Cerebellar cortex (tissue), 1 donor: Measurements from ENCODE around the gene HEATR5B.

Experiments used
- DNase-seq: peaks from one replicate; pipeline ENCODE4 v3.0.0-alpha.2; 2015; ENCODE audit warnings: low spot score

The HEATR5B gene

DNA sequence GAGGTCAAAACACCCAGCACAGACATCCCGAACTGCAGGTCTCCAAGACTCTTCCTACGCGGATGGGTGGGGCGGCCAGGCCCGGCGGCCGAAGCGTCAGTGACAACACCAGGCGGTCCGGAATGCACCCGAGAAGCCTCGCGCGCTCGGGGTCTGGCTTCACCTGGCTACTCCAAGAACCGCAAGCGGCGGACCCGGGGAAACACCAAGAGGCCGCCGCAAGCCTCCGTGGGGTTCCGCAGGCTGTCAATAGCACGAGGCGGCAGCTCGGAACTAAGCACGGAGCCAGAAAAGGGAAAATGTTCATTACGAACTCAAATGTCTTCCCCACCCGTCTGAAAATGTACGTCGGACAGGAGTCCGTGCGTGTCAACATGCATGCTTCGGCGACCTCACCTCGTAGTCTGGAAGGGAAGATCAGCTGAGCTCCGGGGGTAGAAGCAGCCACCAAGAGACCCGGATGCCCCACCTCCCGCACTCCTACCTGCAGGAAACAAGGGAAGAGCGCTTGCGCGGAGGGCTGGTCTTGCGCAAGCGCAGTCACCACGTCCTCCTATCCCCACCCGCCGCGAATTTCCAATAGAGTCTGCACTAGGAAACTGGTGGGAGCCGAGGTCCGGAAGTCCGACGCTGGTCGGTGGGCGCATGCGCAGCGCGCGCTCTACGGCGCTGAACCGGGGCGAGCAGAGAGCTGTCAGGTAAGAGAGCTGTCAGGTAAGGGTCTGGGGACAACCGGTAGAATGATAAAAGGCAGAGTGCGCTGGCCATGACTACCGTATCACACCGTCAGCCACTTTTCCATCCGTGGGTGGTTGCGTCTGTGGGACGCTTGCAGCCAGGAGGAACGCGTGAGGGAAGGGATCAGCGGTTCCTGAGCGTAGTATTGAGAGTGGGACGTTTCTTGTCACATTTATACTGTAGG lies at the start of gene HEATR5B, which contains the start of gene GPATCH11:
Gene HEATR5B (minus strand): TSS at position 500 of the 922 bp plus-strand sequence. CDS start 958 bp downstream, outside the sequence.
Gene GPATCH11 (plus strand): TSS at position 646 of the 922 bp plus-strand sequence. CDS start 3,864 bp downstream, outside the sequence.
- DNase-seq: peak; percentile 98

- DNase-seq: no peak
Measured at GRCh38 chr2:37132914-37133313, 48.7 kb upstream of the HEATR5B start.

DNA sequence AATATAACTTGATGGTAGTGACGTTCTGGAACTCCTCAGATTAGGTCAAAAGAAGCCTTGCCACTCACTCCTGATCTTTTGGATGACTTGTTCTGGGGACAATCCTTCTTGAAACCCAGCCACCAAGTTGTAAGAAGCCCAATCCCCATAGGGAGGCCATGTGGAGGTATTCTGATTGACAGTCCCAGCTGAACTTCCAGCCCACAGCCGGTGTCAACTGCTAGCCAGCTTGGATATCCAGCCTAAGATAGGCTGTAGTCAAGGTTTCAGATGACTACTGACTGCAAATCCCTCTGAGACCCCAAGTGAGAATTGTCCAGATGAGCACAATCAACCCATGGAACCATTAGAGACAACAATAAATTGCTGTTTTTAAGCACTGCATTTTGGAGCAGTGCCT lies 41.2 kb upstream of the HEATR5B start:
- DNase-seq: no peak

DNA sequence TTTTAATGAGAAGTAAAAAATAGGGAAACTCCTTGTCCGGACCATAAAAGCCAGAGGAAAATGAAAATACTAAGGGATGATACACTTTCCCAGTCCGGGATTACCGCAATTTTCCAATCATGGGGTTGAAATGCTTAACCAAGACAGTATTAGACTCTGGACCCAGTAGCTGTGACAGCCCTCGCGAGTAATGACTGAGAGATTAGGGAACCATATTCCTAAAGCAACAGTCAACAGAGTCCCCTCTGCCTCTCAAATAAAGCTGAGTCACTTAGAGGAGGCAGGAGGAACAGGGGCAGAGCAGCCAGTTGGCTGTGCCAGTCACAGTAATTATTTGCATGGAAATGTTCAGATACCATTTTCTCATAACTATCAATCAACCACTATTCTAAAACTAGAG lies 35.0 kb upstream of the HEATR5B start:
- no peak for DNase-seq

DNA sequence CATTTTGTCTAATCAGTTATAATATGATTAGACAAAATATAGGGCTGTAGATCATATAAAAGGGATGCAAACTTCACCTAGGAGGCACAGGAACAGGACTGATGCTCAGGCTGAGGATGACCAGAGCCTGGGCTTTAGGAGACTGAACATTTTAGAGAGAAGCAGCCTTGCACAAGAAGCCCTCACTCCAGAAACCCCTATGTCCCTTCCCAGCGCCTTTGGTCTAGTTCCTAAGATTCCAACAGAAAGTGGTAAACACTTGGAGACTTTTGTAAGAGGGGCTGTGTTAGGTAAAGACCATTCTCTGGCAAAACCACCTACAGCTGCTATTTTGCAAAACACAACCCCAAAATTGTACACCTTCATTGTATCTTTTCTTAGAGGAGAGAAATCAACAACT lies 33.4 kb upstream of the HEATR5B start:
- DNase-seq: no peak

- no peak for DNase-seq
Measured at GRCh38 chr2:37111958-37112357, 27.8 kb upstream of the HEATR5B start.

GRCh38 chr2:37110306-37111212 lies 26.4 kb upstream of the HEATR5B start:
- no peak for DNase-seq

GRCh38 chr2:37109523-37109922 lies 25.4 kb upstream of the HEATR5B start:
- DNase-seq: no peak

GRCh38 chr2:37105150-37105549 lies 21.0 kb upstream of the HEATR5B start:
- DNase-seq: no peak

DNA sequence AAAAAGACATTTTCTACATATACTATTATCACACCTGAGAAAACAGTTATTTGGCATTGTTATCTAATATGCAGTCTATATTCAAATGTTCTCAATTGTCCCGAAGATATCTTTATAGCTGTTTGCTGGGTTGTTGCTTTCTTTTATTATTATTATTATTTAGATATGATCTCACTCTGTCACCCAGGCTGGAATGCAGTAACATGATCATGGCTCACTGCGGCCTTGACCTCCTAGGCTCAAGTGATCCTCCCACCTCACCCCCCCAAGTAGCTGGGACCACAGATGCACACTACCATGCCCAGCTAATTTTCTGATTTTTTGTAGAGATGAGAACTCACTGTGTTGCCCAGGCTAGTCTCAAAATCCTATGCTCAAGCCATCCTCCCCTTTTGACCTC lies 20.0 kb upstream of the HEATR5B start:
- no peak for DNase-seq

DNA sequence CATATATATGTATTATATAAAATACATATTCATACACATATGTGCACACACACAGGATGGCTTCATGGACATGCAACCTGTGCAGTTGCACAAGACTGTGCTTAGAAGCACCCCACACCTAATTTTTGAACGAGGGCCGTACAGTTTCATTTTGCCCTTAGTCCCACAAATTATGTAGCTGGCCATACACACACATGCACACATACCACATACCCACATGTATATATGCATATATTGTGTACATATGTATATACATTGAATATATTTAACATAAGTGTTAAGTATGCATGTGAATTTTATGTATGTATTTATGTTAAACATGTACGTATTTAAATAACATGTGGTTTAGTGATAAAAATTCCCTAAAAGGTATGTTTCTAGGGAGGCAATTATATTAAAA lies 18.4 kb upstream of the HEATR5B start:
- no peak for DNase-seq

GRCh38 chr2:37100054-37100453 lies 15.9 kb upstream of the HEATR5B start:
- no peak for DNase-seq

- DNase-seq: no peak
Measured at GRCh38 chr2:37098416-37099118, 14.4 kb upstream of the HEATR5B start.

DNA sequence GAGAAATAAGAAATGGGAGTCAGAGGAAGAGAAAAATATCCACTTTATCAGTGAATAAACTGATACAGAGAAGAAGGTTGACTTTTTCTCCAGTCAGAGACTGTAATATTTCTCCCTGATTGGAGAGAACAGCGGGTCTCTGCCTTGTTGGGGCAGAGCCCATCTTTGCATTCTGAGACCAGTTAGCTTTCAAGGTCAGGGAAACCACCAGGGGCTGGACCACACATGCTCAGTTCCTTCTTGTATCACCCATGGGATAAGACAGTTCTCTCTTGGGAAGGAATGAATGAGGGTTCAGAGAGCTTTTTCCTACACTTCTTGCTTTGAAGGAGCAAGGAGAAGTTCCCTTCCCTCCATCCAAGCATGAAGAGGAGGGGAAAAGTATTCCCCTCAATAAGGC lies 12.4 kb upstream of the HEATR5B start:
- DNase-seq: no peak

GRCh38 chr2:37091873-37092272 lies 7.7 kb upstream of the HEATR5B start:
- DNase-seq: no peak

- DNase-seq: no peak
Measured at GRCh38 chr2:37090019-37090477, 5.9 kb upstream of the HEATR5B start.

- DNase-seq: no peak
Measured at GRCh38 chr2:37085731-37086147, 1.6 kb upstream of the HEATR5B start.

- DNase-seq: no peak
Measured at GRCh38 chr2:37084797-37085196, 625 bp upstream of the HEATR5B start.

- DNase-seq: no peak
Measured at GRCh38 chr2:37080689-37081088, 3.5 kb downstream of the HEATR5B start.

DNA sequence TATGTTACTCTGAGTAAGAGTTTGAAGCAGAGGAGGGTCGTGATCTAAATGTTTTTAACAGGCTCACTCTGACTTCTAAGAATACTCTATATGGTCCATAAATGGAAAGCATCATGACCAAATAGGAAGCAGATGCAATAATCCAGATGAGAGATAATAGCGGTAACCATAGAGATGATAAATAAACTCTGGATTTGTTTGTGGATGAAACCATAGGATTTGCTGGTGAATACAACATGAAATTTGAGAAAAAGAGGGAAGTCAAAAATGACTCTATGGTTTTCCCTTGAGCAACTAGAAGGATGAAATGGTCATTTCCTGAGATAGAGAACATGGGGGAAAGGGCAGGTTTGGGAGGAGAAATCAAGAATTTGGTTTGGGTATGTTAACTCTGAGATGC lies 3.9 kb downstream of the HEATR5B start:
- no peak for DNase-seq

DNA sequence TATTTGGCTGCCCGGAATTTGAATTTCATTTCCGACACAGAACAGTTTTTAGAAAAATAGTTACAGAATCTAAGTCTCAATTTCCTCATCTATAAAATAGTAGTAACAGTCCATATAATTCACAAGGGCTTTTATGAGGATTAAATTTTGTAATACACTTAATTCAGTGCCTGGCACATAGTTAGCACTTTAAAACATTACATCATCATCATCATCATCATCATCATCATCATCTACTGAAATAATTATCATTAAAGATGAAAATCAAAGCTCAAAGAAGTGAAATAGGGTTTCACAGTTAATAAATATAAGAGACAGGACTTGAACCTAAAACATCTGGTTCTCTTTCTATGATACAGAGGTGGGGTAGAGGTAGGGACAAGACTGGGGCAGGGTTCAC lies 13.2 kb downstream of the HEATR5B start:
- DNase-seq: no peak

- no peak for DNase-seq
Measured at GRCh38 chr2:37068686-37069085, 15.5 kb downstream of the HEATR5B start.
